B cell (primary cell): ENCODE measurements around the gene DDA1. TPM values are rescaled to one million over a fixed set of nuclear protein-coding genes. Genes with fewer than 3 reads are reported as not detected.
A peak's percentile ranks its signal among the peaks of the same experiment; 100 is the strongest.

Experiments
- ATAC-seq: fragments of 200-7000 bp; cut with Tn5 transposase; one replicate; pipeline ENCODE4 v1.10.0; 2021; ENCODE audit warnings: low read depth, mild to moderate bottlenecking, moderate number of reproducible peaks, moderate library complexity
- CTCF ChIA-PET: fragments of 350-600 bp; sonication (Branson Sonifier 250); formaldehyde crosslinking; loops from one replicate; lab custom pipeline; 2021; ENCODE audit warnings: antibody characterized with exemption, inconsistent platforms; lab: Charles Lee
- POLR2A ChIA-PET: fragments of 350-600 bp; sonication (Branson Sonifier 250); formaldehyde crosslinking; loops from one replicate; lab custom pipeline; 2021; ENCODE audit warnings: antibody characterized with exemption; lab: Charles Lee
- DNase-seq: peaks from one replicate; pipeline ENCODE4 v3.0.0; 2013
- H2AFZ ChIP-seq: 2 replicates; pipeline ENCODE4 v1.6.1; 2012; ENCODE audit warnings: mild to moderate bottlenecking, low read depth, low read length; ENCODE audit not compliant: insufficient read depth, poor library complexity, severe bottlenecking
- H3K27ac ChIP-seq, 2 donors: 1 replicate in 1 of 2; 2 replicates in 1 of 2; pipeline ENCODE4 v1.5.1; 2012 to 2013; ENCODE audit warnings: low read length in 2 of 2, mild to moderate bottlenecking in 2 of 2, moderate library complexity in 1 of 2
- H3K27me3 ChIP-seq, 4 experiments: fragments of 200-600 bp in 1 of 4; sonication (generic) in 1 of 4; replicated peaks in 1 of 4; 1 replicate in 2 of 4; 2 replicates in 2 of 4; pipeline versions ENCODE4 v1.6.1 to v1.7.0; 2013 to 2016; ENCODE audit warnings: low read length in 3 of 4, mild to moderate bottlenecking in 2 of 4, mixed read lengths in 1 of 4, moderate library complexity in 1 of 4; ENCODE audit not compliant: insufficient read depth in 4 of 4, control insufficient read depth in 3 of 4; ENCODE audit errors: control extremely low read depth in 1 of 4
- H3K36me3 ChIP-seq, 2 experiments: replicated peaks in 1 of 2; 1 replicate in 1 of 2; 2 replicates in 1 of 2; pipeline versions ENCODE4 v1.6.1 to v1.7.1; 2013; ENCODE audit warnings: low read length in 1 of 2; ENCODE audit not compliant: insufficient read depth in 2 of 2, control insufficient read depth in 1 of 2; ENCODE audit errors: control extremely low read depth in 1 of 2, extremely low read depth in 1 of 2
- H3K4me1 ChIP-seq, 2 donors: fragments of 200-600 bp in 1 of 2; sonication (generic) in 1 of 2; 1 replicate in 1 of 2; 2 replicates in 1 of 2; pipeline versions ENCODE4 v1.5.1 to v1.6.1; 2013 to 2017; ENCODE audit warnings: low read length in 2 of 2; ENCODE audit not compliant: control insufficient read depth in 2 of 2, insufficient read depth in 2 of 2
- H3K4me2 ChIP-seq: replicated peaks from 2 replicates; pipeline ENCODE3; 2012; ENCODE audit warnings: mild to moderate bottlenecking, low read depth, low read length; ENCODE audit not compliant: poor library complexity, severe bottlenecking
- H3K4me3 ChIP-seq, 5 experiments: fragments of 200-600 bp in 1 of 5; sonication (generic) in 1 of 5; 1 replicate in 3 of 5; 2 replicates in 2 of 5; pipeline versions ENCODE4 v1.5.1 to v1.7.0; 2011 to 2016; ENCODE audit warnings: low read length in 4 of 5, mild to moderate bottlenecking in 4 of 5, low read depth in 2 of 5, control low read depth in 1 of 5, moderate library complexity in 1 of 5; ENCODE audit not compliant: insufficient read depth in 1 of 5; ENCODE audit errors: control extremely low read depth in 1 of 5, extremely low read depth in 1 of 5
- H3K79me2 ChIP-seq: fragments of 200-600 bp; sonication (generic); one replicate; pipeline ENCODE4 v1.6.0; 2016; ENCODE audit warnings: low read length; ENCODE audit not compliant: control insufficient read depth, insufficient read depth
- H3K9ac ChIP-seq: fragments of 200-600 bp; sonication (generic); 2 replicates; pipeline ENCODE4 v1.6.1; 2017; ENCODE audit warnings: mild to moderate bottlenecking, low read length, moderate library complexity
- H3K9me3 ChIP-seq, 3 donors: one replicate each; pipeline versions ENCODE4 v1.6.1 to v1.7.1; 2013; ENCODE audit warnings: low read length in 2 of 3; ENCODE audit not compliant: control insufficient read depth in 2 of 3, insufficient read depth in 1 of 3; ENCODE audit errors: control extremely low read depth in 1 of 3
- H4K20me1 ChIP-seq: 2 replicates; pipeline ENCODE4 v1.6.0; 2012; ENCODE audit warnings: mild to moderate bottlenecking, low read length; ENCODE audit not compliant: insufficient read depth, control insufficient read depth, poor library complexity, severe bottlenecking
- H3K27ac Mint-ChIP-seq: one replicate; pipeline ENCODE4 v1.8.0; 2021; ENCODE audit warnings: mixed read lengths
- H3K27me3 Mint-ChIP-seq: one replicate; pipeline ENCODE4 v1.8.0; 2021; ENCODE audit warnings: mixed read lengths
- H3K4me1 Mint-ChIP-seq: one replicate; pipeline ENCODE4 v1.8.0; 2021; ENCODE audit warnings: mixed read lengths
- H3K4me3 Mint-ChIP-seq: one replicate; pipeline ENCODE4 v1.8.0; 2021; ENCODE audit warnings: mixed read lengths
- H3K9me3 Mint-ChIP-seq: one replicate; pipeline ENCODE4 v1.8.0; 2022; ENCODE audit warnings: mixed read lengths; ENCODE audit not compliant: insufficient read depth
- CTCF ChIP-seq: fragments of 200-600 bp; IDR thresholded peaks from one replicate; pipeline ENCODE4 v1.8.0; 2022; ENCODE audit warnings: antibody characterized with exemption, mild to moderate bottlenecking
- EZH2 ChIP-seq: IDR thresholded peaks from 2 replicates; pipeline ENCODE4 v1.6.1; 2012; ENCODE audit warnings: borderline replicate concordance, low read depth, mild to moderate bottlenecking, moderate library complexity, low read length; ENCODE audit not compliant: insufficient read depth, poor library complexity, severe bottlenecking
- WGBS: methylation state at CpG from one replicate; pipeline ENCODE4 v1.1.5; 2013; ENCODE audit warnings: missing lambda C conversion rate; ENCODE audit not compliant: insufficient coverage; 5-methylcytosine and 5-hydroxymethylcytosine counted together
- intact Hi-C: fragments of 100-400 bp; cut with micrococcal nuclease; formaldehyde crosslinking; loops from one replicate; pipeline ENCODE4 v1.10.0; 2022
- polyA plus RNA-seq: library from polyadenylated mRNA; depleted of rRNA; stranded (reverse); fragments of >200 nt; gene quantifications from 2 replicates; pipeline ENCODE4 v1.2.3, GENCODE V29; 2012
- total RNA-seq, 2 donors: library from RNA; stranded (reverse); fragments of 120-200 nt in 1 of 2; gene quantifications; 1 replicate in 1 of 2; 2 replicates in 1 of 2; pipeline versions ENCODE4 v1.2.3 to v1.2.4, GENCODE V29; 2013 to 2022

Gene DDA1
- total and polyA plus RNA-seq, 2 donors (not counting 1 experiment from before 2014, with no cell fraction given): 38.4 TPM

- POLR2A ChIA-PET: no interaction called here
- no peak overlapping the region for H3K9ac ChIP-seq
Observed at GRCh38 chr19:17340302-17340870, 31.0 kb downstream of the DDA1 start.

More at GRCh38 chr19:17340302-17340870, 31.0 kb downstream of the DDA1 start:
- TF ChIP-seq EZH2: no peak
- no peak for TF ChIP-seq CTCF
- H3K9me3 Mint-ChIP-seq: no peaks in the 10 kb centered on the region
- Histone ChIP-seq H3K79me2 (peaks cover 9% of the 10 kb centered on the region), H3K4me1 (peaks cover 7 to 19% of the 10 kb centered on the region in 2 donors), H3K27me3 (no peaks in the 10 kb centered on the region), H3K9me3 (no peaks in the 10 kb centered on the region), H3K4me2 (no peak overlapping the region), H3K36me3 (no peaks in the 10 kb centered on the region), H4K20me1 (no peaks in the 10 kb centered on the region), H2AFZ (no peak overlapping the region), H3K4me3 (no peak overlapping the region), H3K27ac (no peak overlapping the region)
- CTCF ChIA-PET: interaction anchor here (1.1 kb wide), 1 partner anchor 12 kb away, joined by 3 read pairs; no protein-coding TSS in a partner anchor
- peaks cover 24% of the 10 kb centered on the region for H3K4me1 Mint-ChIP-seq
- intact Hi-C loops: no loop called here
- no peak for ATAC-seq
- no peaks in the 10 kb centered on the region for H3K27me3 Mint-ChIP-seq
- 96% methylated on average over 13 of the region's 21 CpGs for WGBS
- no peak overlapping the region for H3K27ac Mint-ChIP-seq
- peak overlapping the region; percentile 26 for H3K4me3 Mint-ChIP-seq
- DNase-seq: no peak
